GM18867 (cell line): Measurements from ENCODE around the gene NUDT4.
"Not testable (repeated sequence)": the region's sequence is repeated elsewhere in the genome, so short reads cannot be mapped to it uniquely, and the experiment has no call there.

Source experiments
- ATAC-seq: cut with Tn5 transposase; IDR thresholded peaks from one replicate; pipeline ENCODE4 v1.9.1; 2021; ENCODE audit warnings: mild to moderate bottlenecking, moderate library complexity; ENCODE audit not compliant: unreplicated experiment

NUDT4 gene

DNA sequence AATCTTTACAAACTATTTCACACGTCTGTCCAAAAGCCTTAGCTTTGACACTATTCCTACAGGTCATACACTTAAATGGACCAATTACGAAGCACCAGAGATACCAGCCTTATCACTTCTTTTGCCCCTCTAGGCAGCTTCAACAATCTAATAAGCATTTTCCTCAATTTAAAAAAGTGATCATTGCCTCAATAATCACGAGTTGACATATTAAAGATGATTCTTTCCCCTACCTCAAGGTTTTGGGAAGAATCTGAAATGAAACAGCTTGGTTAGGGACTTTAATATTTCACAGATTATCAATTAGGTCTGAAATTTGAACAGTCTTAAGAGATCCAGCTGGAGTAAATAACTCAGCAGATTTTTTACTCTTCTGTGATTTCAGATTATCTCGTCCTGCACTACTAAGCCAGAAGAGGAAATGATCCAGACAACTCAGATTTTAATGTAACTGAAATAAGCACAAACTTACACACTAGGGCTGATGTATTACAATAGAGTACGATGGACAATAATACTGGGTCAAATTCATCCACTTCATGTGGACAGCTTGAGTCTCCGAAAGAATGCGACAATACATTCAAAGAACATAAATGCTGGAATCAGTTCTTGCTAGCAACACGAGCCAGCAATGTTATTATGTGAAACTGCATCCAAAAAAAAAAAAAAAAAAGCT lies 48.1 kb downstream of the NUDT4 start:
- no peak for ATAC-seq

DNA sequence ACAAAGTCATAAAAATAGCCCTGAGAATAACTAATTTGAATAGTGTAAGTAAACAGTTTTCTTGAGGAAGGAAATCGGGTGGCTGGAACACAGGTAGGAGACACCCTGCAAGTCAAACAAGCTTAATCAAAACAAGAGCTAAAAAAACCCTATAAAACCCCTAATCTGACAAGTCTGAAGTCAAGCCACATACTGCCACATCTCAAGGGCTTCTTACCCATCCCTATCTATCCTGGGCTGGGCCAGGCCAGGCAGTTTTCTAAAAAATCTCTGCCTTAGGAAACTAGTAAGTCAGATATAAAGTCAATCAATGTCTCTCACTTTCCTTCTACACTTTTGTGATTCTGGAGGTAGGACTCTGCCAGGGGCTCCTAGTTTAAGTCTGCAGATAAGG lies 48.7 kb downstream of the NUDT4 start:
- ATAC-seq, result peak; percentile 33

DNA sequence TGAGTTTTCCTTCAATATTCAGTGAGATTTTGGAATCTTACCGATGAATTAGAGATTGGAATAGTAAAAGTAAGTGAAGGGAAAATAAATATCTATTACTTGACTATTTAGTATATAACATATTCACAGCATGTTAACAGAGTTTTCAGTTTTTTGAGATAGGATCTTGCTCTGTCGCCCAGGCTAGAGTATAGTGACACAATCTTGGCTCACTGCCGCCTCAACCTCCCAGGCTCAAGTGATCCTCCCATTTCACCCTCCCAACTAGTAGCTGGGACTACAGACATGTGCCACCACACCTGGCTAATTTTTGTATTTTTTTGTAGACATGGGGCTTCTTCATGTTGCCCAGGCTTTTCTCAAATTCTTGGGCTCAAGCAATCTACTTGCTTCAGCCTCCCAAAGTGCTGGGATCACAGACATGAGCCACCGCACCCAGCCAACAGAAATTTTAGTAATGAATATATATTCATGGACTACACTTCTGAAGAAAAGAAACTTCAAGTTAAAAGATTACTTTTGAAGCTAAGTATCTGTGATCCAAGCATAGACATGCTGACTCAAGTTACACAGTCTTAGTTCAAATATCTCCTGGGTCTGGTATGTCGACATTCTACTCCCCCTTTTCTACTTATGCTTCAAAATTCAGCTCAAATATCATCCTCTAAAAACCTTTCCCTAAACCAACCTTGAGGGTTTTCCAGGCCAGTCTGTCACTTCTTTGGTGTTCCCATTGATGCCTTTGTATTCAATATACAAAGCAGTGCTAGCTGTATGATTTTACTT lies 50.2 kb downstream of the NUDT4 start:
- ATAC-seq, result no peak

- ATAC-seq, result no peak
Observed at GRCh38 chr12:93429448-93429847, 51.7 kb downstream of the NUDT4 start.

DNA sequence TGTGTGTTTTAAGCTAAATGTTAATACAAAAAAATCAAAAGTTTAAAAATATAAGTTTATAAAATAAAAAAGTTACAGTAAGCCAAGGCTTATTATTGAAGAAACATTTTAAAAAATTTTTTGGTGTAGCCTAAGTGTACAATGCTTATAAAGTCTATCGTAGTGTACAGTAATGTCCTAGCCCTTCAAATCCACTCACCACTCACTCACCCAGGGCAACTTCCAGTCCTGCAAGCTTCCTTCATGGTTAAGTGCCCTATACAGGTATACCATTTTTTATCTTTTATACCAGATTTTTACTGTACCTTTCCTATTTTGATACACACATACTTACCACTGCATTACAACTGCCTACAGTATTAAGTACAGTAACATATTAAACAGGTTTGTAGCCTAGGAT lies 52.1 kb downstream of the NUDT4 start:
- no peak for ATAC-seq

- no peak for ATAC-seq
Observed at GRCh38 chr12:93430280-93430679, 52.6 kb downstream of the NUDT4 start.

DNA sequence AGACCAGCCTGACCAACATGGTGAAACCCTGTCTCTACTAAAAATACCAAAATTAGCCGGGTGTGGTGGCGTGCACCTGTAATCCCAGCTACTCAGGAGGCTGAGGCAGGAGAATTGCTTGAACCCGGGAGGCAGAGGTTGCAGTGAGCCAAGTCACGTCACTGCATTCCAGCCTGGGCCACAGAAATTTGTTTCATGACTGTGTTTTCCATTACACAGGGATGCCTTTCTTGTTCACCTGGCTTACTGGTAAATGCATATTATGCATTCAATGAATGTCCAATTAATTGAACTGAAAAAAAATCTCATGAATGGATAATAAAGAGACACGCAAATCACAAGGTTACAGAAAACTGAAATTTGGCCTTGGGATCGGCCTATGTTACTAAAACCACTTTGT lies 54.3 kb downstream of the NUDT4 start:
- ATAC-seq, result not testable (repeated sequence)

GRCh38 chr12:93434256-93434865 lies 56.6 kb downstream of the NUDT4 start:
- ATAC-seq, result no peak

- no peak for ATAC-seq
Observed at GRCh38 chr12:93438266-93439050, 60.7 kb downstream of the NUDT4 start.

GRCh38 chr12:93440043-93440835 lies 62.5 kb downstream of the NUDT4 start:
- ATAC-seq, result no peak

DNA sequence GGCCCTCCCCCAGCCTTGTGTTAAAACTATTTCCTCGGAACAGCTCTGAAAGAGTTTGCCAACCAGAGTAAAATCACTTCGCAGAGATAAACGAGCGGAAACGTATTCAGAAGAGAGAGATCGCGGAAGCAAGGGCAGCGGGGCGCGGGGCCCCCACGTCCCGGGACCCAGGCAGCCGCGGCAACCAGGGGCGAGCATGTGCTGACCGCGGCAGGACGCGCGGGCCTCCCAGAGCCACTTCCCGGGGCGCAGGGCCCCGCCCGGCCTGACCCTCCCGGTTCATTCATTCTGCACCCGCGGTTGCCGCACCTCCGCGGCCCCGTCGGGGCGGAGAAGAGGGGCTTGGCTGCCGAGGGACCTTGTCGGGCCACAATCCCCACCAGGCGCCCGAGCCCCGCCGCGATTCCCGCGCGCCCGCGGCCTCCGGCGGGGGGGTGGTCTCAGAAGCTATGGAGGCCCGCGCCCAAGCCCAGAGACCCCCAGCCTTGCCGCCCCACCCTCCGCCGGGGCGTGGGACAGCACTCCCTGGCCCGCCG lies 63.4 kb downstream of the NUDT4 start:
- ATAC-seq, result peak; percentile 2

GRCh38 chr12:93441617-93442410 lies 64.1 kb downstream of the NUDT4 start, which contains the start of gene UBE2N:
Gene UBE2N, minus strand, starts transcription at chr12:93441947. Its CDS starts 63 bp downstream, at chr12:93441884.
- ATAC-seq, result peak; percentile 81

DNA sequence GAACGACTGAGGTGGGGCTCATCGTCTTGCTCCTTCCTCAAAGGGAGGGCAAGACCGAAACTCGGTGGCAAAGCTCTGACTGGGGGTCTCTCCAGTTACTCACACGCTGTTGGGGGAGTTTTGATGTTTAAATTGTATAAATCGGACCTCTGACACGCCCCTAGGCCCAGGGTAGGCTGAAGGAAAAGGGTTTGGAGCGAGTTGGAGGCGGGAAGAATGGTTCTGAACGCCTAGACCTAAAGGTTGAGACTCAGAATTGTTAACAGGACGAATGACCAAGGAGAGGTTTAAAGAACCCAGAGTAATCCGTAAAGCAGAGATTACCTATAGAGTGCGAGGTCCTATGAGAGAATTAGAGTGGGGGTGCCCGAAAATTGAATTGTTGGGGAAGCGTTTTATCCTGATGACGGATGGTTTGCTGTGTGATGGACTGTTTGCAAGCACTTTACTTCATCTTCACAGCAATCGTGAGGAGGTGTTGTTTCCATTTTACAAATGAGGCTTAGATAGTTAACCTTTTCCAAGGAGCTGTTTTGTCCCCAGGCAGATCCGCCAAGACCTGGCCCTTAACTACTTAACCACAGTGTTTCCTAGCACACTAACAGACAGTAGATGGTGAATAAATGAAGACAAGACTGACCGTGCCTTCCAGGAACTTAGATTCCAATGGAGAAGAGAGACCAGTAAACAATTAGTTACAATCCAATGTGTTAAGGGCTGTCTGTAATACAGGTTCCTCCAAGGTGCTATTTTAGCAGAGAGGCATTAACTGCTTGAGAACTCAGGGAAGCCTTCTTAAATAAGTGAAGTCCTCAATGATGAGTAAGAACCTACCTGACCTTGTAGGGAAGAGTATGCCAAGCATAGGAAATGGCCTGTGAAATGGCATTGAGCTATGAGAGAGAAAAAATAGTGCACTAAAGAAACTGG lies 65.0 kb downstream of the NUDT4 start:
- ATAC-seq, result no peak

- no peak for ATAC-seq
Observed at GRCh38 chr12:93443576-93443975, 65.9 kb downstream of the NUDT4 start.

DNA sequence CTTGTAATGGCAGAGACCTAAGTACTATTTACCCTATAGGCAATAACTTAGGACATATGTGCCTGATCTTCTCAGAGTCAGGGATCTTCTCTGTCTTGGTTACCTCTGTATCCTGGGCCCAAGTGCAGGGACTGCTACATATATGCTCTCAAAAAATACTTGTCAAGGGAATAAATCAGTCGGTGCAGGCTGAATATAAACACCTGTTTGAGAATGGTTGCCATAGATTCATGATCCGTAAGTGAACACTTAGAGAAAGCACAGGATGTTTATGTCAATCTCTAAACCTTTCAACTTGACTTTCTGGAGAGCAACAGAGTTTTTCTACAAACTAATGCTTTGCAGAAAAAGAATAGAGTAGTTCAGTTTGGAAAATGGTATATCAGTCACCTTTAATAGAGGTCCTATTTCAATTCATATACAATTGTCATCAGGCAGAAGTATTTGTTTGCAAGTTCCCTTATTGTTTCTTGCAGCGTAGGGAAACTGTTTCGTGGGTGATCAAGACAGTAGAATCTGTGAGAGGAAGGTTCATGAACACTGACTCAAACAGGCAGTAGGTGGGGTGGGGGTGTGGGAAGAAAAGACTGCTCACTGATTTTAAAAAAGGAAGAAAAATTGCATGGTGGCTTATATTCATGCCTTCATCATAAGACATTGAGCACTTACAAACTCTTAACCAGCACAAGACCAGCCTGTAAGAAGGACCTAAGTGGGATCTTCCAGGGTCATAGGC lies 70.0 kb downstream of the NUDT4 start:
- ATAC-seq, result no peak

DNA sequence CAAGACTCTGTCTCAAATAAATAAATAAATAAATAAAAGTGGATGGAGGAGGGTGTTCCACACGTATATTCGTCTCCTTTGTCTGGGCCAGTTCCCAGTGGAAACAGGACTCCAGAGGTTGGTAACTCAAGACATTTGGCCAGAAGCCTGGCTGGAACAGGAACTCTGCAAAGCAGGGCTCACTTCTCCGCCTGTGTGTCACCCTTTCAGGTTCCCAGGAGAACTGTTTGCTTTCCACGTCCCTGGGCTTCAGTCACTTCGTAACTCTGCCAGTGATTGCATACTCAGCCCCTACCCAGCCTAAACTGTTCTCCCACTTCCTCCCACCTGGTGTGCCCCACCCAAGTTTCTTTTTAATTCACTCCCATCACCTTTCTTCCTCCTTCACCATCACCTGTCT lies 71.1 kb downstream of the NUDT4 start:
- ATAC-seq, result no peak

GRCh38 chr12:93449277-93449676 lies 71.6 kb downstream of the NUDT4 start:
- ATAC-seq, result peak; percentile 71
